IMR-90 (cell line): ENCODE data around the gene ZNF322. TPM values are rescaled to one million over a fixed set of nuclear protein-coding genes. Genes with fewer than 3 reads are reported as not detected.

ENCODE experiments used
- CTCF ChIP-seq: conservative IDR thresholded peaks from 2 replicates; pipeline ENCODE4 v1.5.1; 2012; ENCODE audit warnings: mild to moderate bottlenecking, low read depth, low read length, improper control_type of control experiment
- polyA plus RNA-seq, 3 experiments: library from polyadenylated mRNA; depleted of rRNA; stranded (reverse); fragments of >200 nt; gene quantifications; 2 replicates each; pipeline ENCODE4 v1.2.3, GENCODE V29; 2012; ENCODE audit warnings: low replicate concordance in 1 of 3
- total RNA-seq: library from RNA; depleted of rRNA; stranded (reverse); fragments of >200 nt; gene quantifications from 2 replicates; pipeline ENCODE4 v1.2.3, GENCODE V29; 2012

Gene ZNF322
- total and polyA plus RNA-seq, 2 of the 4 experiments (the other 2 are of a cell fraction): 5.3 to 23.3 TPM

DNA sequence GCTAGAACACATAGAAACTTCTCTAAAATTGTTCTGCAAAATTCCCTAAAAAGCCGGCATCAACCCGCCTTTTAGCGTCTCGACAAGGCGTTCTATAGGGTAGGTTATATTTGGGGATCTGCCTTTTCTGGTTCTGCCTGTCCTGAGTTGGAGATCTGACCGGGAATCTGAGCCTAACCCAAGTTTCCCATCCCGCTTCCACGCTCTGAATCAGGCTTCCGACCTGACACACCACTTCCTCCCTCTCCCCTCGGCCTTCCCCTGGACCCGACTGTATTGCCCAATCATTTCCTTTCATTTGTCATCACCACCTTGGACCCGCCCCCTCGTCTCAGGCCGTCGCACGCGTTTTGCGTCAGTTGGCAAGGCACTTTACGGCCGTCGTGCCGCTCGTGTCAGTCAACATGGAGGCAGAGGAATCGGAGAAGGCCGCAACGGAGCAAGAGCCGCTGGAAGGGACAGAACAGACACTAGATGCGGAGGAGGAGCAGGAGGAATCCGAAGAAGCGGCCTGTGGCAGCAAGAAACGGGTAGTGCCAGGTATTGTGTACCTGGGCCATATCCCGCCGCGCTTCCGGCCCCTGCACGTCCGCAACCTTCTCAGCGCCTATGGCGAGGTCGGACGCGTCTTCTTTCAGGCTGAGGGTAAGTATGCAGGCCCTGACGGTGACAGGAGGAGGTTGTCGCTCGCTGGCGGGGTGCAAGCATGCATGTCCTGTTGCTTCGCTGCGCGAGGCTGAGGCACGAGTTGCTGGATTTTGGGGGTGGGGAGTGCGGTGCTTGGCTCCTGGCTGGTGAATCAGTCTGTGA lies 62.8 kb downstream of the ZNF322 start, which contains the start of gene ABT1 (continued):
- TF ChIP-seq CTCF: no peak
